Mesenchymal stem cell (in vitro differentiated cells and primary cell): ENCODE data around the gene DFFB.

Experiments
- DNase-seq: peaks from one replicate; pipeline ENCODE4 v3.0.0-alpha.2; 2013
- H2AFZ ChIP-seq: one replicate; pipeline ENCODE4 v1.6.1; 2013; ENCODE audit warnings: low read depth, mild to moderate bottlenecking, control low read depth, inconsistent platforms, low read length, moderate library complexity
- H2AK5ac ChIP-seq: 2 replicates; pipeline ENCODE4 v1.6.1; 2013; ENCODE audit warnings: low read length, moderate library complexity, mild to moderate bottlenecking, inconsistent platforms; ENCODE audit not compliant: severe bottlenecking
- H2BK120ac ChIP-seq: one replicate; pipeline ENCODE4 v1.6.1; 2013; ENCODE audit warnings: low read depth, mild to moderate bottlenecking, inconsistent platforms, low read length, moderate library complexity
- H2BK12ac ChIP-seq, 2 experiments: one replicate each; pipeline ENCODE4 v1.6.1; 2013; ENCODE audit warnings: inconsistent platforms in 2 of 2, low read length in 2 of 2, mild to moderate bottlenecking in 2 of 2, moderate library complexity in 2 of 2, control low read depth in 1 of 2
- H2BK15ac ChIP-seq: one replicate; pipeline ENCODE4 v1.6.1; 2013; ENCODE audit warnings: mild to moderate bottlenecking, low read depth, inconsistent platforms; ENCODE audit not compliant: poor library complexity, severe bottlenecking
- H2BK5ac ChIP-seq: 2 replicates; pipeline ENCODE4 v1.6.1; 2013; ENCODE audit warnings: low read depth, mild to moderate bottlenecking, low read length, control low read depth, inconsistent platforms; ENCODE audit not compliant: poor library complexity, severe bottlenecking
- H3K14ac ChIP-seq, 2 experiments: one replicate each; pipeline ENCODE4 v1.6.1; 2013; ENCODE audit warnings: inconsistent platforms in 2 of 2, low read length in 2 of 2, control low read depth in 1 of 2, mild to moderate bottlenecking in 1 of 2, moderate library complexity in 1 of 2
- H3K18ac ChIP-seq, 2 experiments: one replicate each; pipeline ENCODE4 v1.6.1; 2013; ENCODE audit warnings: inconsistent platforms in 2 of 2, low read length in 2 of 2, control low read depth in 1 of 2, low read depth in 1 of 2, mild to moderate bottlenecking in 1 of 2
- H3K23ac ChIP-seq, 2 experiments: one replicate each; pipeline ENCODE4 v1.6.1; 2013; ENCODE audit warnings: inconsistent platforms in 2 of 2, low read length in 2 of 2, mild to moderate bottlenecking in 2 of 2, moderate library complexity in 2 of 2, control low read depth in 1 of 2
- H3K27ac ChIP-seq: 2 replicates; pipeline ENCODE4 v1.5.1; 2013; ENCODE audit warnings: mild to moderate bottlenecking, moderate library complexity, low read length, control low read depth, inconsistent platforms; ENCODE audit not compliant: poor library complexity, severe bottlenecking
- H3K27me3 ChIP-seq, 2 experiments: 2 replicates each; pipeline versions ENCODE4 v1.6.1 to v1.7.0; 2013; ENCODE audit warnings: low read length in 2 of 2, mild to moderate bottlenecking in 2 of 2, moderate library complexity in 2 of 2, control low read depth in 1 of 2, inconsistent platforms in 1 of 2; ENCODE audit not compliant: control insufficient read depth in 1 of 2, insufficient read depth in 1 of 2
- H3K36me3 ChIP-seq, 2 experiments: 2 replicates each; pipeline versions ENCODE4 v1.6.1 to v1.7.0; 2013; ENCODE audit warnings: low read length in 2 of 2, control low read depth in 1 of 2, inconsistent platforms in 1 of 2, low read depth in 1 of 2, mild to moderate bottlenecking in 1 of 2; ENCODE audit not compliant: insufficient read depth in 2 of 2, control insufficient read depth in 1 of 2
- H3K4ac ChIP-seq, 2 experiments: one replicate each; pipeline ENCODE4 v1.6.1; 2013; ENCODE audit warnings: inconsistent platforms in 2 of 2, low read length in 2 of 2, mild to moderate bottlenecking in 2 of 2, moderate library complexity in 2 of 2, control low read depth in 1 of 2, low read depth in 1 of 2
- H3K4me1 ChIP-seq: 2 replicates; pipeline ENCODE4 v1.6.1; 2013; ENCODE audit warnings: low read depth, low read length, control low read depth; ENCODE audit not compliant: control insufficient read depth, insufficient read depth
- H3K4me2 ChIP-seq: 2 replicates; pipeline ENCODE4 v1.6.1; 2013; ENCODE audit warnings: low read length, mild to moderate bottlenecking, inconsistent platforms; ENCODE audit not compliant: poor library complexity, severe bottlenecking
- H3K4me3 ChIP-seq, 2 experiments: 2 replicates each; pipeline versions ENCODE4 v1.5.1 to v1.7.0; 2013; ENCODE audit warnings: low read length in 2 of 2, mild to moderate bottlenecking in 2 of 2, control low read depth in 1 of 2, low read depth in 1 of 2; ENCODE audit not compliant: insufficient read depth in 1 of 2
- H3K79me1 ChIP-seq: replicated peaks from 2 replicates; pipeline ENCODE4 v1.6.1; 2013; ENCODE audit warnings: mild to moderate bottlenecking, control low read depth, low read length, inconsistent platforms; ENCODE audit not compliant: poor library complexity, severe bottlenecking
- H3K9ac ChIP-seq: 2 replicates; pipeline ENCODE4 v1.7.0; 2013; ENCODE audit warnings: mild to moderate bottlenecking, low read length, moderate library complexity
- H3K9me3 ChIP-seq: 2 replicates; pipeline ENCODE4 v1.7.0; 2013; ENCODE audit warnings: mild to moderate bottlenecking, low read length; ENCODE audit not compliant: control insufficient read depth
- H4K8ac ChIP-seq: one replicate; pipeline ENCODE4 v1.6.1; 2013; ENCODE audit warnings: inconsistent platforms, mild to moderate bottlenecking, low read length, moderate library complexity
- H4K91ac ChIP-seq: one replicate; pipeline ENCODE4 v1.6.1; 2013; ENCODE audit warnings: mild to moderate bottlenecking, low read length, inconsistent platforms
- WGBS: methylation state at CpG from one replicate; pipeline ENCODE4 v1.1.7; 2013; ENCODE audit warnings: mixed read lengths; 5-methylcytosine and 5-hydroxymethylcytosine counted together

The DFFB gene

GRCh38 chr1:3911981-3912808 is 54.9 kb downstream of the DFFB start:
- Histone ChIP-seq H3K27ac (no peak overlapping the region), H3K79me1 (no peaks in the 10 kb centered on the region), H3K4me3 (no peak overlapping the region), H3K36me3 (peaks cover 0 to 10% of the 10 kb centered on the region in 2 experiments), H3K4me1 (peaks cover 12% of the 10 kb centered on the region), H3K23ac (no peak overlapping the region), H3K9ac (no peak overlapping the region), H3K27me3 (peaks cover 28 to 34% of the 10 kb centered on the region in 2 experiments), H2AK5ac (no peak overlapping the region), H2AFZ (no peak overlapping the region), H2BK120ac (no peak overlapping the region), H2BK15ac (no peak overlapping the region), H3K9me3 (no peaks in the 10 kb centered on the region), H2BK12ac (no peak overlapping the region), H4K8ac (no peak overlapping the region), H3K18ac (no peak overlapping the region), H3K4ac (no peak overlapping the region), H4K91ac (peak overlapping the region; percentile 21), H3K4me2 (no peak overlapping the region), H2BK5ac (no peak overlapping the region), H3K14ac (no peak overlapping the region)
- no peak for DNase-seq
- 84% methylated on average over 38 of the region's 38 CpGs for WGBS

- Histone ChIP-seq H3K9me3 (no peaks in the 10 kb centered on the region), H3K23ac (no peak overlapping the region), H4K91ac (peak overlapping the region; percentile 21), H3K4me3 (peak overlapping the region in 1 of 2 experiments; percentile 7), H2AFZ (no peak overlapping the region), H3K4ac (no peak overlapping the region), H4K8ac (no peak overlapping the region), H3K27ac (no peak overlapping the region), H3K4me2 (no peak overlapping the region), H2AK5ac (no peak overlapping the region), H3K9ac (no peak overlapping the region), H2BK12ac (no peak overlapping the region), H2BK5ac (no peak overlapping the region), H3K18ac (no peak overlapping the region), H3K36me3 (peaks cover 0 to 10% of the 10 kb centered on the region in 2 experiments), H3K4me1 (peaks cover 12% of the 10 kb centered on the region), H3K14ac (no peak overlapping the region), H3K27me3 (peaks cover 25 to 34% of the 10 kb centered on the region in 2 experiments), H3K79me1 (no peaks in the 10 kb centered on the region), H2BK120ac (no peak overlapping the region), H2BK15ac (no peak overlapping the region)
- no peak for DNase-seq
- WGBS: 92% methylated on average over 18 of the region's 23 CpGs
Observed at GRCh38 chr1:3912809-3913685, 55.8 kb downstream of the DFFB start.

GRCh38 chr1:3914331-3914851 is 57.1 kb downstream of the DFFB start:
- 94% methylated on average over 21 of the region's 21 CpGs for WGBS
- peaks cover 12% of the 10 kb centered on the region for H3K4me1 ChIP-seq
- no peak overlapping the region for H3K4me3 ChIP-seq
- no peak overlapping the region for H2BK12ac ChIP-seq
- H4K91ac ChIP-seq: no peak overlapping the region
- no peak overlapping the region for H3K18ac ChIP-seq
- H2BK15ac ChIP-seq: no peak overlapping the region
- DNase-seq: no peak
- H2AFZ ChIP-seq: no peak overlapping the region
- no peak overlapping the region for H2BK5ac ChIP-seq
- H3K79me1 ChIP-seq: no peaks in the 10 kb centered on the region
- peaks cover 0 to 10% of the 10 kb centered on the region in 2 experiments for H3K36me3 ChIP-seq
- H2AK5ac ChIP-seq: no peak overlapping the region
- H3K23ac ChIP-seq: no peak overlapping the region
- no peak overlapping the region for H3K4me2 ChIP-seq
- H3K27ac ChIP-seq: no peak overlapping the region
- H3K9ac ChIP-seq: no peak overlapping the region
- peaks cover 20 to 29% of the 10 kb centered on the region in 2 experiments for H3K27me3 ChIP-seq
- H2BK120ac ChIP-seq: no peak overlapping the region
- no peak overlapping the region for H3K4ac ChIP-seq
- no peak overlapping the region for H4K8ac ChIP-seq
- no peaks in the 10 kb centered on the region for H3K9me3 ChIP-seq
- no peak overlapping the region for H3K14ac ChIP-seq

GRCh38 chr1:3914911-3915310 is 57.6 kb downstream of the DFFB start:
- Histone ChIP-seq H3K4me3 (no peak overlapping the region), H3K36me3 (peaks cover 0 to 10% of the 10 kb centered on the region in 2 experiments), H3K4me2 (no peak overlapping the region), H3K27ac (no peak overlapping the region), H4K91ac (no peak overlapping the region), H2AFZ (no peak overlapping the region), H3K27me3 (peaks cover 18 to 23% of the 10 kb centered on the region in 2 experiments), H2BK120ac (no peak overlapping the region), H2BK15ac (no peak overlapping the region), H2BK5ac (no peak overlapping the region), H3K9me3 (no peaks in the 10 kb centered on the region), H3K14ac (no peak overlapping the region), H2BK12ac (no peak overlapping the region), H3K9ac (no peak overlapping the region), H3K4ac (no peak overlapping the region), H3K23ac (no peak overlapping the region), H3K4me1 (peaks cover 11% of the 10 kb centered on the region), H4K8ac (no peak overlapping the region), H2AK5ac (no peak overlapping the region), H3K18ac (no peak overlapping the region), H3K79me1 (no peaks in the 10 kb centered on the region)
- WGBS: 89% methylated on average over 14 of the region's 14 CpGs
- DNase-seq: no peak
